ENCODE results near the gene CST9. TPM values are rescaled to one million over a fixed set of nuclear protein-coding genes. Genes with fewer than 3 reads are reported as not detected.

Gene CST9
- total RNA-seq, 4 donors from 2014 or later = 0.44 TPM; not detected in 3

DNA sequence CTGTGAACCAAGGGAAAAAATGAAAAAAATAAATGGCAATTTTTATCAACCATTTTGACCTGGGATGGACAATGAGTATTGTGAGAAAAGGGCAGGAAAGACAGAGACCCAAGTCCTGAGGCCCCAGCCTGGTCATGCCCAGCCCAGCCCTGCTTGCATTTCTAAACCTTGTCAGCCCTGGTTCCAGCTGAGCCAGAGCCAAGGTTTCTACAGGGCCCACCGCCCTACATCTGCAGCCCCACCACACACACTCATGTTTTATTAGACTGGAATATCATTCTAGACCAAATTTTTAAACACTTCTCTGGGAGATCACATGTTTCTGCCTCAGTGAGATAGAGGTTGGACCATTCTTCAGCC lies 36.8 kb downstream of the CST9 start:
- H3K36me3 ChIP-seq = no peaks in the 10 kb centered on the region
- no peak overlapping the region for H3K4me3 ChIP-seq
- DNase-seq (ENCODE audit: low spot score in 2 of 2) = no peak
- TF ChIP-seq POLR2A (IDR thresholded peaks at IDR 0.05) = no peak
- no peak for TF ChIP-seq EP300 (IDR thresholded peaks at IDR 0.05)
- TF ChIP-seq, protein P1, sequence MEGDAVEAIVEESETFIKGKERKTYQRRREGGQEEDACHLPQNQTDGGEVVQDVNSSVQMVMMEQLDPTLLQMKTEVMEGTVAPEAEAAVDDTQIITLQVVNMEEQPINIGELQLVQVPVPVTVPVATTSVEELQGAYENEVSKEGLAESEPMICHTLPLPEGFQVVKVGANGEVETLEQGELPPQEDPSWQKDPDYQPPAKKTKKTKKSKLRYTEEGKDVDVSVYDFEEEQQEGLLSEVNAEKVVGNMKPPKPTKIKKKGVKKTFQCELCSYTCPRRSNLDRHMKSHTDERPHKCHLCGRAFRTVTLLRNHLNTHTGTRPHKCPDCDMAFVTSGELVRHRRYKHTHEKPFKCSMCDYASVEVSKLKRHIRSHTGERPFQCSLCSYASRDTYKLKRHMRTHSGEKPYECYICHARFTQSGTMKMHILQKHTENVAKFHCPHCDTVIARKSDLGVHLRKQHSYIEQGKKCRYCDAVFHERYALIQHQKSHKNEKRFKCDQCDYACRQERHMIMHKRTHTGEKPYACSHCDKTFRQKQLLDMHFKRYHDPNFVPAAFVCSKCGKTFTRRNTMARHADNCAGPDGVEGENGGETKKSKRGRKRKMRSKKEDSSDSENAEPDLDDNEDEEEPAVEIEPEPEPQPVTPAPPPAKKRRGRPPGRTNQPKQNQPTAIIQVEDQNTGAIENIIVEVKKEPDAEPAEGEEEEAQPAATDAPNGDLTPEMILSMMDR (IDR thresholded peaks at IDR 0.05) = no peak
- 90 to 97% methylated on average over 1 of the region's 1 CpG for WGBS, 2 donors
- no peaks in the 10 kb centered on the region for H3K27me3 ChIP-seq
- no peak overlapping the region for H3K27ac ChIP-seq
- H3K9me3 ChIP-seq = no peaks in the 10 kb centered on the region
- H3K4me1 ChIP-seq = no peaks in the 10 kb centered on the region

GRCh38 chr20:23568320-23568970 lies 37.3 kb downstream of the CST9 start, which contains the start of gene CST9L:
CST9L (minus strand) TSS chr20:23568484; CDS start chr20:23568450, 34 bp downstream.
- no peaks in the 10 kb centered on the region for H3K27me3 ChIP-seq
- no peak within 1 kb of the TSS for H3K4me3 ChIP-seq
- H3K36me3 ChIP-seq = no peaks in the 10 kb centered on the region
- TF ChIP-seq EP300 (IDR thresholded peaks at IDR 0.05) (no peak), POLR2A (IDR thresholded peaks at IDR 0.05) (no peak)
- TF ChIP-seq, protein P1 (IDR thresholded peaks at IDR 0.05) = no peak
- H3K4me1 ChIP-seq = no peaks in the 10 kb centered on the region
- peaks cover 0 to under 1% (median 0%) of the 10 kb centered on the region in 4 donors for H3K9me3 ChIP-seq
- 63 to 70% methylated on average over 11 of the region's 11 CpGs for WGBS, 2 donors
- no peak within 1 kb of the TSS for H3K27ac ChIP-seq
- DNase-seq (ENCODE audit: low spot score in 2 of 2) = no peak

DNA sequence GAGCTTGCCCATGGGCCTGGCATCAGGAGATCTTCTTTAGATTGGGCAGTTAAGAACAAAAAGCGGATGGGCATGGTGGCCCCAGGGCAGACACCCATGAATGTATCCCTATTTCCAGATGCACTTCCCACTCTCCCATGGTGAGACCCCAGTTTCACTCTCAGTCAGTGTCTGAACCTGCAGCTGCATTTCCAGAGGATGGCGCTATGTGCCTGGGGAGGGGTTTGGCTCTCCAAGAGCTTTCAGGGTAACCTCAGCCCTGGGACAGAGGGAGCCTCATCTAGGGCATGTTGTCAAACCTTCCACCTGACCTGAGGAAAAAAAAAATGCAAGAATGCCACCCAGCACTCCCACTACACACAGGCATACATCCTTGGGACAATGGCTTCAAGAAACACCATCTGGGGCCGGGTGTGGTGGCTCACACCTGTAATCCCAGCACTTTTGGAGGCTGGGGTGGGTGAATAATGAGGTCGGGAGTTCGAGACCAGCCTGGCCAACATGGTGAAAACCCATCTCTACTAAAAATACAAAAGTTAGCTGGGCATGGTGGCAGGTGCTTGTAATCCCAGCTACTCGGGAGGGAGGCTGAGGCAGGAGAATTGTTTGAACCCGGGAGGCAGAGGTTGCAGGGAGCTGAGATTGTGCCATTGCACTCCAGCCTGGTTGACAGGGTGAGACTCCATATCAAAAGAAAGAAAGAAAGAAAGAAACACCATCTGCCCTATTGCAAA lies 39.4 kb downstream of the CST9 start:
- Histone ChIP-seq H3K4me1 (no peaks in the 10 kb centered on the region), H3K27ac (no peak overlapping the region), H3K9me3 (peaks cover 0 to 22% (median under 1%) of the 10 kb centered on the region in 4 donors), H3K36me3 (no peaks in the 10 kb centered on the region), H3K4me3 (no peak overlapping the region), H3K27me3 (no peaks in the 10 kb centered on the region)
- 81 to 83% methylated on average over 7 of the region's 7 CpGs for WGBS, 2 donors
- TF ChIP-seq POLR2A (IDR thresholded peaks at IDR 0.05) = no peak
- no peak for TF ChIP-seq EP300 (IDR thresholded peaks at IDR 0.05)
- no peak for DNase-seq (ENCODE audit: low spot score in 2 of 2)

- no peaks in the 10 kb centered on the region for H3K27me3 ChIP-seq
- DNase-seq (ENCODE audit: low spot score in 2 of 2) = no peak
- no peak overlapping the region for H3K27ac ChIP-seq
- H3K4me3 ChIP-seq = no peak overlapping the region
- H3K4me1 ChIP-seq = no peaks in the 10 kb centered on the region
- TF ChIP-seq POLR2A (IDR thresholded peaks at IDR 0.05) (no peak), EP300 (IDR thresholded peaks at IDR 0.05) (no peak)
- TF ChIP-seq, protein P1 (IDR thresholded peaks at IDR 0.05) = no peak
- peaks cover 0 to 28% (median 3%) of the 10 kb centered on the region in 4 donors for H3K9me3 ChIP-seq
- WGBS, 2 donors = 88 to 98% methylated on average over 2 of the region's 2 CpGs
- no peaks in the 10 kb centered on the region for H3K36me3 ChIP-seq
These were observed 40.1 kb downstream of the CST9 start for GRCh38 chr20:23565503-23566045.

DNA sequence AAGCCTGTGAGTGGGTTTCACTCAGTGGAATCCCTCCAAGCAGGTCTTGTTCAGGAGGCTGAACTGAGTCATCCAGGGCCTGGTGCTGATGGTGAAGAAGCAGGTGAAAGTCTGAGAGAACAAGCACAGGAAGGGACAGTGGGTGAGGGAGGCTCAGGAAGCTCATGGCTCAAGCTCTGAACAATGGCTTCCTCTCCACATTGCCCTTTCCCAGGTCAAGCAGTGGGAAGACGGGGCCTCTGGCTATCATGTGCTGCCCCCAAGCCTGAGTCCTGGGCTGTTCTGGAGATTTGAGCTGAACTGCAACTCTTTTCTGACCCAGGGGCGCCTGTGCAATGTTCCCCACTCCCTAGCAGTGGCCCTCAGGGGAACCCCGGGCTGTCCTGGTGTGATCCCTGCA lies 40.8 kb downstream of the CST9 start:
- Histone ChIP-seq H3K36me3 (no peaks in the 10 kb centered on the region), H3K27ac (no peak overlapping the region), H3K9me3 (peaks cover 0 to 34% (median 3%) of the 10 kb centered on the region in 4 donors), H3K27me3 (no peaks in the 10 kb centered on the region), H3K4me3 (no peak overlapping the region), H3K4me1 (no peaks in the 10 kb centered on the region)
- no peak for DNase-seq (ENCODE audit: low spot score in 2 of 2)
- TF ChIP-seq, protein P1 (IDR thresholded peaks at IDR 0.05) = no peak
- TF ChIP-seq POLR2A (IDR thresholded peaks at IDR 0.05) = no peak
- no peak for TF ChIP-seq EP300 (IDR thresholded peaks at IDR 0.05)
- WGBS, 2 donors = 70 to 72% methylated on average over 2 to 3 of the region's 3 CpGs
